ENCODE results near the gene GJB3.

DNA sequence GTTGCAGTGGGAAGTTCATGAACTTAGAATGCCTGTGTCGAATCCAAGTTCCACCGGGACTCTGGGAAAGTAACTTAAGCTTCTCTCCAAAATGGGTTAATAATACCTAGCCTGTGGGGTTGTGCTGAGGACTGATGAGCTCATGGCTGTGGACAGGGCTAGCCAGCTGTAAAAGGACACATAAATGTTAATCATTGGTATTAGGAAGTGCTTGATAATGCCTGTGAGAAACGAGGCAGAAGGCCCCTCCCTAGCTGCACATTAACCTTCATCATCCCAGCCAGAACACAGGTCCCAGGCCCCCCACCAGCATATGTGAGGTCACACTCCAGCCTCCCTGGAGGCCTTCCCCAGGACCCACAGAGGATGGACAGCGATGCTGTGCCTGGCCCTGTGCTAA, 22.3 kb upstream of the GJB3 start:
- TF ChIP-seq, protein P1, sequence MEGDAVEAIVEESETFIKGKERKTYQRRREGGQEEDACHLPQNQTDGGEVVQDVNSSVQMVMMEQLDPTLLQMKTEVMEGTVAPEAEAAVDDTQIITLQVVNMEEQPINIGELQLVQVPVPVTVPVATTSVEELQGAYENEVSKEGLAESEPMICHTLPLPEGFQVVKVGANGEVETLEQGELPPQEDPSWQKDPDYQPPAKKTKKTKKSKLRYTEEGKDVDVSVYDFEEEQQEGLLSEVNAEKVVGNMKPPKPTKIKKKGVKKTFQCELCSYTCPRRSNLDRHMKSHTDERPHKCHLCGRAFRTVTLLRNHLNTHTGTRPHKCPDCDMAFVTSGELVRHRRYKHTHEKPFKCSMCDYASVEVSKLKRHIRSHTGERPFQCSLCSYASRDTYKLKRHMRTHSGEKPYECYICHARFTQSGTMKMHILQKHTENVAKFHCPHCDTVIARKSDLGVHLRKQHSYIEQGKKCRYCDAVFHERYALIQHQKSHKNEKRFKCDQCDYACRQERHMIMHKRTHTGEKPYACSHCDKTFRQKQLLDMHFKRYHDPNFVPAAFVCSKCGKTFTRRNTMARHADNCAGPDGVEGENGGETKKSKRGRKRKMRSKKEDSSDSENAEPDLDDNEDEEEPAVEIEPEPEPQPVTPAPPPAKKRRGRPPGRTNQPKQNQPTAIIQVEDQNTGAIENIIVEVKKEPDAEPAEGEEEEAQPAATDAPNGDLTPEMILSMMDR (IDR thresholded peaks at IDR 0.05): no peak
- TF ChIP-seq POLR2A (IDR thresholded peaks at IDR 0.05): no peak

Data from right lobe of liver (tissue), 4 donors.